ENCODE data around the gene NFIC. TPM values are rescaled to one million over a fixed set of nuclear protein-coding genes. Genes with fewer than 3 reads are reported as not detected.

NFIC gene
- total and polyA plus RNA-seq, 4 donors: 40.4 to 208 (median 49.8) TPM

DNA sequence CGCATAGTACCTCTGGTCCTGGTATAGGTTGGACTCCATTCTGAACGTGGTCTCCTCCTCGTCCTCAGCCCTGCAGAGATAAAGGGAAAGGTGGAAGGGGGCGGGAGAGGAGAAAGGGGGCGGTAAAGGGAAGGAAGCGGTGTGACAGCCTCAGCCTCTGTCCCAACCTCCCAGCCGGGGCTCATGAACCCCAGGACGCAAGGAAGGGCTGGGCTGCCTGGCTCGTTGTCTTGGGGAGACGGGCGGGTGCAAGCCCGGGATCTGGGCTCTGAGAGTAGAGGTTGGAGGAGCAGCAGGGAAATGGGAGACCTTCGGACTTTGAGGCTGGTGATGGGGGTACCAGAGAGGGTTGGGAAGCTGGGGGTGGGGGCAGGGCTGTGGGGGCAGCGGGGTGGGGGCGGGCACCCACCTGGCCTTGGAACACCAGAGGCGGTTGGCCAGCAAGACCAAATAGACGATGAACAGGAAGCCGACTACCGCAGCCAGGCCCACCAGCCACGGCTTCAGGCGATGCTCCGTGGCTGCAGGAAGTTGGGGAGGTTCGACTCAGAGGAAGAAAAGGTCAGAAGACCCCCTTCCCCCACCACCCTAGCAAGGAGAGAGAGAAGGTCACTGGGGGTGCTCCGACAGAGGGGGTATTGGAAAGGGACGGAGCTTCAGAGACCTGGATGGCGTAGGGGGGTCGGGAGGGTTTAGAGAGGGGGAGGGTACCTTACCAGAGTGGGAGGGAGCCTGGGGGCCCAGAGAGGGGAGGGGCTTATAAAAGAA, 112.2 kb downstream of the NFIC start:
- Histone ChIP-seq H3K27me3 (ENCODE audit: control insufficient read depth in 3 of 3, insufficient read depth in 3 of 3, low read length in 2 of 3) (peaks cover 0 to 17% (median 13%) of the 10 kb centered on the region in 3 donors), H3K27ac (ENCODE audit: low read depth in 1 of 2, low read length in 1 of 2) (no peak overlapping the region), H3K9me3 (ENCODE audit: control insufficient read depth in 4 of 4, insufficient read depth in 3 of 4, low read length in 3 of 4) (no peaks in the 10 kb centered on the region), H3K4me1 (ENCODE audit: control insufficient read depth in 5 of 5, insufficient read depth in 5 of 5, low read length in 5 of 5) (peaks cover 0 to 3% (median 0%) of the 10 kb centered on the region in 5 donors), H3K36me3 (ENCODE audit: control insufficient read depth in 4 of 4, insufficient read depth in 4 of 4, low read length in 4 of 4) (no peaks in the 10 kb centered on the region), H3K4me3 (no peak overlapping the region), H3K9ac (ENCODE audit: insufficient read depth in 1 of 2, low read length in 2 of 2) (no peak overlapping the region)
- WGBS, 2 donors: 7 to 15% methylated on average over 23 to 27 of the region's 27 CpGs
- DNase-seq (no peak), ATAC-seq (ENCODE audit: insufficient read depth, low FRiP score) (no peak)
- no peak for TF ChIP-seq CTCF (IDR thresholded peaks at IDR 0.05; ENCODE audit: control extremely low read depth, extremely low read depth)

DNA sequence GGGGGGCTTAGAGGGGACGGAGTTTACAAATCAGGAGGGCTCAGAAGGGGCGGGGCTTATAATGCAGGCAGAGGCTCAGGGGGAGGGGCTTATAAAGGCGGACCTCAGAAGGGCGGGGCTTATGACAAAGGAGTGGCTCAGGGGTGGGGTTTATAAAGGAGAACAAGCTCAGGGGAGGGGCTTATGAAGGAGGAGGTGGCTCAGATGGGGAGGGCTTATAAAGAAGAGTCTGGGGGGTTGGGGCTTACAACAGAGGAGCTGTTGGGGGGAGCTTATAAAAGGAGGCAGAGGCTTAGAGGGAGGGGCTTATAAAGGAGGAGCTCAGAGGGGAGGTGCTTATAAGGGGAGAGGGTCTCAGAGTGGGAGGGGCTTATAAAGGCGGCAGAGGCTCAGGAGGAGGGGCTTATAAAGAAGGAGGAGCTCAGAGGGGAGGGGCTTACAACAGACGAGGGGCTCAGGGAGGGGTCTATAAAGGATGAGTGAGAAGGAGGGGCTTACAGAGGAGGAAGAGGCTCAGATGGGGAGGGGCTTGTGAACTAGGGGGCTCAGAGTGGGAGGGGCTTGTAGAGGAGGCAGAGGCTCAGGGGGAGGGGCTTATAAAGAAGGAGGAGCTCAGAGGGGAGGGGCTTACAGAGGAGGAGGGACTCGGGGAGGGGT, 112.9 kb downstream of the NFIC start:
- Histone ChIP-seq H3K4me3 (no peak overlapping the region), H3K36me3 (ENCODE audit: control insufficient read depth in 4 of 4, insufficient read depth in 4 of 4, low read length in 4 of 4) (no peaks in the 10 kb centered on the region), H3K9ac (ENCODE audit: insufficient read depth in 1 of 2, low read length in 2 of 2) (no peak overlapping the region), H3K27ac (ENCODE audit: low read depth in 1 of 2, low read length in 1 of 2) (no peak overlapping the region), H3K27me3 (ENCODE audit: control insufficient read depth in 3 of 3, insufficient read depth in 3 of 3, low read length in 2 of 3) (peaks cover 0 to 17% (median 13%) of the 10 kb centered on the region in 3 donors), H3K9me3 (ENCODE audit: control insufficient read depth in 4 of 4, insufficient read depth in 3 of 4, low read length in 3 of 4) (no peaks in the 10 kb centered on the region), H3K4me1 (ENCODE audit: control insufficient read depth in 5 of 5, insufficient read depth in 5 of 5, low read length in 5 of 5) (peaks cover 0 to 3% (median 0%) of the 10 kb centered on the region in 5 donors)
- DNase-seq: no peak
- 17 to 19% methylated on average over 7 of the region's 7 CpGs for WGBS, 2 donors
- ATAC-seq (ENCODE audit: insufficient read depth, low FRiP score): no peak
- no peak for TF ChIP-seq CTCF (IDR thresholded peaks at IDR 0.05; ENCODE audit: control extremely low read depth, extremely low read depth)

DNA sequence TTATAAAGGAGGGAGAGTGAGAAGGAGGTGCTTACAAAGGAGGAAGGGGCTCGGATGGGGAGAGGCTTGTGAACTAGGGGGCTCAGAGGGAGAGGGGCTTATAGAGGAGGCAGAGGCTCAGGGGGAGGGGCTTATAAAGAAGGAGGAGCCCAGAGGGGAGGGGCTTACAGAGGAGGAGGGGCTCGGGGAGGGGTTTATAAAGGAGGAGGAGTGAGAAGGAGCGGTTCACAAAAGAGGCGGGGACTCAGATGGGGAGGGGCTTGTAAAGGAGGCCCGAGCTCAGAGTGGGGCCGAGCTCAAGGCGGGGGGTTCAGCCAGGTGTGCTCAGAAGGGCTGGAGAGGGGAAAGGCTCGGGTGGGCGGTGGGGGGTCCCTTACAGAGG, 113.4 kb downstream of the NFIC start:
- H3K27ac ChIP-seq (ENCODE audit: low read depth in 1 of 2, low read length in 1 of 2): no peak overlapping the region
- DNase-seq: no peak
- peaks cover 0 to 3% (median 0%) of the 10 kb centered on the region in 5 donors for H3K4me1 ChIP-seq (ENCODE audit: control insufficient read depth in 5 of 5, insufficient read depth in 5 of 5, low read length in 5 of 5)
- no peaks in the 10 kb centered on the region for H3K9me3 ChIP-seq (ENCODE audit: control insufficient read depth in 4 of 4, insufficient read depth in 3 of 4, low read length in 3 of 4)
- H3K36me3 ChIP-seq (ENCODE audit: control insufficient read depth in 4 of 4, insufficient read depth in 4 of 4, low read length in 4 of 4): no peaks in the 10 kb centered on the region
- no peak overlapping the region for H3K4me3 ChIP-seq
- peaks cover 0 to 17% (median 13%) of the 10 kb centered on the region in 3 donors for H3K27me3 ChIP-seq (ENCODE audit: control insufficient read depth in 3 of 3, insufficient read depth in 3 of 3, low read length in 2 of 3)
- H3K9ac ChIP-seq (ENCODE audit: insufficient read depth in 1 of 2, low read length in 2 of 2): no peak overlapping the region
- TF ChIP-seq CTCF (IDR thresholded peaks at IDR 0.05; ENCODE audit: control extremely low read depth, extremely low read depth): no peak
- no peak for ATAC-seq (ENCODE audit: insufficient read depth, low FRiP score)
- 33 to 43% methylated on average over 9 of the region's 9 CpGs for WGBS, 2 donors
